H1 (cell line): ENCODE results near the gene LCOR. TPM values are rescaled to one million over a fixed set of nuclear protein-coding genes. Genes with fewer than 3 reads are reported as not detected.
"Not testable (repeated sequence)": the region's sequence is repeated elsewhere in the genome, so short reads cannot be mapped to it uniquely, and the experiment has no call there.

Experiments
- CTCF ChIA-PET: fragments of 300-600 bp; sonication (Branson Sonifier 250); formaldehyde crosslinking; loops from one replicate; lab custom pipeline; 2021; ENCODE audit not compliant: partially characterized antibody; lab: Charles Lee
- POLR2A ChIA-PET: fragments of 300-600 bp; sonication (Branson Sonifier 250); formaldehyde crosslinking; loops from one replicate; lab custom pipeline; 2021; ENCODE audit warnings: inconsistent platforms; ENCODE audit not compliant: partially characterized antibody; lab: Charles Lee
- DNase-seq, 2 experiments: peaks; one replicate each; pipeline versions ENCODE4 v3.0.0 to v3.0.0-alpha.2; 2010 to 2022; ENCODE audit warnings: low spot score in 2 of 2, low read depth in 1 of 2, mixed read lengths in 1 of 2
- FAIRE-seq: peaks from 2 replicates; lab custom pipeline; 2011; peaks lifted over from hg19 to GRCh38; lab: Jason Lieb, UNC
- H2AFZ ChIP-seq: 2 replicates; pipeline ENCODE4 v1.8.1; 2012; ENCODE audit warnings: low read length, inconsistent platforms
- H2AK5ac ChIP-seq: 2 replicates; pipeline ENCODE4 v1.6.1; 2013; ENCODE audit warnings: low read depth, low read length
- H2BK120ac ChIP-seq: replicated peaks from 2 replicates; pipeline ENCODE3; 2013; ENCODE audit warnings: low read depth, low read length, inconsistent platforms
- H2BK12ac ChIP-seq: 2 replicates; pipeline ENCODE4 v1.6.1; 2013; ENCODE audit warnings: low read depth, low read length
- H2BK15ac ChIP-seq: 2 replicates; pipeline ENCODE4 v1.6.1; 2013; ENCODE audit warnings: low read length
- H2BK20ac ChIP-seq: 2 replicates; pipeline ENCODE4 v1.6.1; 2013; ENCODE audit warnings: low read length
- H2BK5ac ChIP-seq: 2 replicates; pipeline ENCODE4 v1.6.1; 2013; ENCODE audit warnings: low read depth, low read length
- H3K14ac ChIP-seq: 2 replicates; pipeline ENCODE4 v1.6.1; 2013; ENCODE audit warnings: inconsistent platforms; ENCODE audit not compliant: insufficient read length
- H3K18ac ChIP-seq: 2 replicates; pipeline ENCODE4 v1.6.1; 2013; ENCODE audit warnings: low read length; ENCODE audit errors: extremely low read depth
- H3K23ac ChIP-seq: 2 replicates; pipeline ENCODE4 v1.6.1; 2013; ENCODE audit warnings: inconsistent platforms; ENCODE audit not compliant: insufficient read length
- H3K23me2 ChIP-seq: 2 replicates; pipeline ENCODE4 v1.6.1; 2013; ENCODE audit warnings: low read depth, low read length
- H3K27ac ChIP-seq: 2 replicates; pipeline ENCODE4 v1.6.1; 2011; ENCODE audit warnings: low read depth, low read length, inconsistent platforms
- H3K27me3 ChIP-seq, 4 experiments: replicated peaks in 1 of 4; 1 replicate in 1 of 4; 2 replicates in 3 of 4; pipeline versions ENCODE4 v1.6.1 to v1.8.1; 2011 to 2013; ENCODE audit warnings: low read length in 3 of 4, mild to moderate bottlenecking in 3 of 4, inconsistent platforms in 2 of 4, mixed read lengths in 2 of 4, moderate library complexity in 1 of 4; ENCODE audit not compliant: control insufficient read depth in 3 of 4, insufficient read depth in 3 of 4; ENCODE audit errors: extremely low read depth in 1 of 4
- H3K36me3 ChIP-seq, 4 experiments: 2 replicates each; pipeline versions ENCODE4 v1.6.1 to v1.8.1; 2011 to 2013; ENCODE audit warnings: mild to moderate bottlenecking in 4 of 4, low read length in 3 of 4, moderate library complexity in 2 of 4, control low read depth in 1 of 4, inconsistent platforms in 1 of 4; ENCODE audit not compliant: insufficient read depth in 4 of 4, control insufficient read depth in 2 of 4
- H3K4ac ChIP-seq: replicated peaks from 2 replicates; pipeline ENCODE3; 2013; ENCODE audit warnings: low read length, low read depth, mixed read lengths, inconsistent platforms; ENCODE audit not compliant: insufficient read length
- H3K4me1 ChIP-seq, 4 experiments: replicated peaks in 1 of 4; 1 replicate in 1 of 4; 2 replicates in 3 of 4; pipeline versions ENCODE4 v1.6.1 to v1.8.1; 2011 to 2013; ENCODE audit warnings: low read length in 3 of 4, inconsistent platforms in 2 of 4, mixed read lengths in 1 of 4; ENCODE audit not compliant: insufficient read depth in 4 of 4, control insufficient read depth in 3 of 4
- H3K4me2 ChIP-seq, 2 experiments: 2 replicates each; pipeline versions ENCODE4 v1.6.1 to v1.8.1; 2011 to 2013; ENCODE audit warnings: low read depth in 2 of 2, low read length in 2 of 2, control low read depth in 1 of 2, inconsistent platforms in 1 of 2, mild to moderate bottlenecking in 1 of 2; ENCODE audit not compliant: insufficient read depth in 1 of 2
- H3K4me3 ChIP-seq, 4 experiments: fragments of 200-600, 300-600 bp in 1 of 4; sonication (generic), shearing (Covaris generic), sonication (Bioruptor Twin) in 1 of 4; 2 replicates each; pipeline versions ENCODE4 v1.5.1 to v1.8.1; 2011 to 2016; ENCODE audit warnings: low read length in 4 of 4, low read depth in 3 of 4, control low read depth in 2 of 4, inconsistent platforms in 2 of 4, mild to moderate bottlenecking in 2 of 4, mixed read lengths in 1 of 4, moderate library complexity in 1 of 4; ENCODE audit not compliant: insufficient read depth in 2 of 4; ENCODE audit errors: extremely low read depth in 1 of 4
- H3K56ac ChIP-seq: replicated peaks from 2 replicates; pipeline ENCODE3; 2013; ENCODE audit warnings: low read depth, mild to moderate bottlenecking, mixed read lengths, low read length, inconsistent platforms; ENCODE audit not compliant: insufficient read length
- H3K79me1 ChIP-seq: 2 replicates; pipeline ENCODE4 v1.6.1; 2013; ENCODE audit warnings: low read depth, low read length, control low read depth
- H3K79me2 ChIP-seq, 2 experiments: 2 replicates each; pipeline versions ENCODE4 v1.6.1 to v1.8.1; 2012 to 2013; ENCODE audit warnings: low read length in 2 of 2, mild to moderate bottlenecking in 2 of 2, inconsistent platforms in 1 of 2; ENCODE audit not compliant: insufficient read depth in 2 of 2, control insufficient read depth in 1 of 2
- H3K9ac ChIP-seq, 4 experiments: replicated peaks in 1 of 4; 1 replicate in 1 of 4; 2 replicates in 3 of 4; pipeline versions ENCODE4 v1.6.1 to v1.8.1; 2011 to 2013; ENCODE audit warnings: low read depth in 3 of 4, low read length in 3 of 4, control low read depth in 2 of 4, mild to moderate bottlenecking in 2 of 4, moderate library complexity in 2 of 4, inconsistent platforms in 1 of 4; ENCODE audit errors: extremely low read depth in 1 of 4
- H3K9me3 ChIP-seq, 2 experiments: 2 replicates each; pipeline versions ENCODE4 v1.6.1 to v1.8.1; 2012 to 2013; ENCODE audit warnings: mild to moderate bottlenecking in 2 of 2, moderate library complexity in 2 of 2, control low read depth in 1 of 2, inconsistent platforms in 1 of 2, low read depth in 1 of 2, low read length in 1 of 2, mixed read lengths in 1 of 2; ENCODE audit not compliant: insufficient read depth in 2 of 2
- H4K20me1 ChIP-seq, 2 experiments: replicated peaks in 1 of 2; 2 replicates each; pipeline versions ENCODE3 to v1.8.1; 2011 to 2013; ENCODE audit warnings: inconsistent platforms in 2 of 2, low read length in 2 of 2, mild to moderate bottlenecking in 1 of 2; ENCODE audit not compliant: insufficient read depth in 2 of 2, control insufficient read depth in 1 of 2
- H4K5ac ChIP-seq: 2 replicates; pipeline ENCODE4 v1.6.1; 2013; ENCODE audit warnings: low read length, low read depth, mixed read lengths, inconsistent platforms; ENCODE audit not compliant: insufficient read length
- H4K8ac ChIP-seq: 2 replicates; pipeline ENCODE4 v1.8.0; 2013; ENCODE audit warnings: mild to moderate bottlenecking, moderate library complexity, low read length, inconsistent platforms; ENCODE audit not compliant: insufficient read depth; ENCODE audit errors: extremely low read depth
- H4K91ac ChIP-seq: replicated peaks from 2 replicates; pipeline ENCODE3; 2013; ENCODE audit warnings: low read length, mixed read lengths, inconsistent platforms; ENCODE audit not compliant: insufficient read length
- WGBS, 2 experiments: shearing (Covaris generic) in 1 of 2; methylation state at CpG; one replicate each; pipeline versions ENCODE4 v1.1.6 to v1.1.7; 2013 to 2015; ENCODE audit warnings: low lambda C conversion rate in 2 of 2, mixed read lengths in 2 of 2, inconsistent platforms in 1 of 2, low coverage in 1 of 2, missing lambda C conversion rate in 1 of 2; ENCODE audit not compliant: insufficient replicate concordance in 2 of 2, insufficient coverage in 1 of 2, insufficient read length in 1 of 2; ENCODE audit errors: extremely low coverage in 1 of 2, missing lambda C conversion rate in 1 of 2; 5-methylcytosine and 5-hydroxymethylcytosine counted together
- polyA plus RNA-seq, 7 experiments: library from polyadenylated mRNA; depleted of rRNA in 3 of 7; stranded (reverse) in 5 of 7; unstranded in 2 of 7; fragments of >200 nt in 5 of 7; fragments of 200-250 nt in 2 of 7; gene quantifications; 1 replicate in 5 of 7; 2 replicates in 1 of 7; 4 replicates in 1 of 7; pipeline versions ENCODE4 v1.2.1 to v1.2.3, GENCODE V29; 2011 to 2013; ENCODE audit warnings: missing spikeins in 2 of 7, mixed read lengths in 2 of 7
- total RNA-seq: library from RNA; stranded (reverse); fragmentation: NEBNext Ultra II Directional; extraction: Animal tissue kit (Norgen Biotek cat#: 25700); gene quantifications from 2 replicates; pipeline ENCODE4 v1.2.1, GENCODE V29; 2021

Gene LCOR
- total and polyA plus RNA-seq, 2 of the 8 experiments (the other 6 are each of a cell fraction or from before 2014, with no cell fraction given): 4.7 to 25.5 TPM

DNA sequence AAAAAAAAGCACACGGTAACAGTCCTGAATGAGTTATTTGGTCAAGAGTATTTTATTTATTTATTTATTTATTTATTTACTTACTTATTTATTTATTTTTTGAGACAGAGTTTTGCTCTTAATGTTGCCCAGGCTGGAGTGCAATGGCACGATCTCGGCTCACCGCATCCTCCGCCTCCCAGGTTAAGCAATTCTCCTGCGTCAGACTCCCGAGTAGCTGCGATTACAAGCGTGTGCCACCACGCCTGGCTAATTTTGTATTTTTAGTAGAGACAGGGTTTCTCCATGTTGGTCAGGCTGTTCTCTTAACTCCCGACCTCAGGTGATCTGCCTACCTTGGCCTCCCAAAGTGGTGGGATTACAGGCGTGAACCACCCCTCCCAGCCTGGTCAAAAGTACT is 15.3 kb downstream of the LCOR start:
- H4K20me1 ChIP-seq, DNase-seq, H3K27me3 ChIP-seq, H3K4me2 ChIP-seq, H3K56ac ChIP-seq, H4K5ac ChIP-seq, H2BK20ac ChIP-seq, H2BK12ac ChIP-seq, H2AK5ac ChIP-seq, FAIRE-seq, H2BK15ac ChIP-seq, H3K36me3 ChIP-seq, H3K18ac ChIP-seq, H3K14ac ChIP-seq, H3K4ac ChIP-seq, H2BK120ac ChIP-seq, H2AFZ ChIP-seq, H3K4me3 ChIP-seq, POLR2A ChIA-PET, H4K91ac ChIP-seq, H3K9ac ChIP-seq, H2BK5ac ChIP-seq, H4K8ac ChIP-seq, H3K23me2 ChIP-seq, H3K27ac ChIP-seq, H3K9me3 ChIP-seq, H3K23ac ChIP-seq: not testable (repeated sequence)
- 83% methylated on average over 12 of the region's 12 CpGs; no CpG with 5 or more reads in 1 of the 2 experiments for WGBS, 2 experiments
- peaks cover 21 to 93% of the 10 kb centered on the region in 2 experiments; a peak in 3 of 4 replicates for H3K79me2 ChIP-seq
- CTCF ChIA-PET: interaction anchor here (2.0 kb wide), 1 partner anchor 10 kb away, joined by 5 read pairs; no protein-coding TSS in a partner anchor
- peaks cover 10% of the 10 kb centered on the region for H3K79me1 ChIP-seq
- H3K4me1 ChIP-seq: peaks cover 2 to 12% (median 8%) of the 10 kb centered on the region in 4 experiments; a peak in 4 of 7 replicates
